Neuronal stem cell (in vitro differentiated cells): ENCODE results near the gene REELD1.

Experiments
- DNase-seq: peaks from one replicate; pipeline ENCODE4 v3.0.0-alpha.2; 2013; ENCODE audit warnings: low spot score
- H2AFZ ChIP-seq: one replicate; pipeline ENCODE4 v1.6.1; 2013; ENCODE audit warnings: mild to moderate bottlenecking, low read length, inconsistent platforms
- H2AK5ac ChIP-seq: 2 replicates; pipeline ENCODE4 v1.6.1; 2013; ENCODE audit warnings: low read depth, mild to moderate bottlenecking, inconsistent platforms, low read length, moderate library complexity, mixed read lengths
- H2BK120ac ChIP-seq: 2 replicates; pipeline ENCODE4 v1.6.1; 2013; ENCODE audit warnings: low read depth, mild to moderate bottlenecking, inconsistent platforms, low read length, moderate library complexity, mixed read lengths
- H2BK12ac ChIP-seq: one replicate; pipeline ENCODE4 v1.6.1; 2013; ENCODE audit warnings: low read length, inconsistent platforms
- H2BK15ac ChIP-seq: 2 replicates; pipeline ENCODE4 v1.6.1; 2013; ENCODE audit warnings: mild to moderate bottlenecking, low read length, inconsistent platforms, mixed read lengths
- H2BK5ac ChIP-seq: one replicate; pipeline ENCODE4 v1.6.1; 2013; ENCODE audit warnings: inconsistent platforms, mild to moderate bottlenecking, low read length, moderate library complexity
- H3K14ac ChIP-seq: one replicate; pipeline ENCODE4 v1.6.1; 2013; ENCODE audit warnings: low read length, inconsistent platforms
- H3K18ac ChIP-seq: 2 replicates; pipeline ENCODE4 v1.6.1; 2013; ENCODE audit warnings: low read length, inconsistent platforms
- H3K23ac ChIP-seq: 2 replicates; pipeline ENCODE4 v1.6.1; 2013; ENCODE audit warnings: low read depth, mild to moderate bottlenecking, mixed read lengths, low read length, inconsistent platforms; ENCODE audit not compliant: poor library complexity
- H3K27ac ChIP-seq: replicated peaks from 3 replicates; pipeline ENCODE4 v1.5.1; 2013; ENCODE audit warnings: low read length, inconsistent platforms
- H3K27me3 ChIP-seq, 3 experiments: 2 replicates each; pipeline ENCODE4 v1.6.1; 2013; ENCODE audit warnings: low read length in 3 of 3, mild to moderate bottlenecking in 2 of 3, inconsistent platforms in 1 of 3, low read depth in 1 of 3, mixed read lengths in 1 of 3, moderate library complexity in 1 of 3; ENCODE audit not compliant: control insufficient read depth in 3 of 3, insufficient read depth in 3 of 3
- H3K36me3 ChIP-seq, 2 donors: replicated peaks in 1 of 2; 2 replicates each; pipeline ENCODE4 v1.6.1; 2013; ENCODE audit warnings: low read length in 2 of 2; ENCODE audit not compliant: control insufficient read depth in 2 of 2, insufficient read depth in 2 of 2
- H3K4ac ChIP-seq: 2 replicates; pipeline ENCODE4 v1.6.1; 2013; ENCODE audit warnings: inconsistent platforms, mild to moderate bottlenecking, low read length, moderate library complexity
- H3K4me1 ChIP-seq, 2 donors: 1 replicate in 1 of 2; 2 replicates in 1 of 2; pipeline ENCODE4 v1.6.1; 2013; ENCODE audit warnings: low read length in 2 of 2, low read depth in 1 of 2; ENCODE audit not compliant: control insufficient read depth in 2 of 2, insufficient read depth in 1 of 2
- H3K4me2 ChIP-seq: one replicate; pipeline ENCODE4 v1.6.1; 2013; ENCODE audit warnings: mild to moderate bottlenecking, low read length, inconsistent platforms; ENCODE audit not compliant: insufficient read depth, poor library complexity, severe bottlenecking
- H3K4me3 ChIP-seq, 2 donors: 2 replicates each; pipeline ENCODE4 v1.5.1; 2013; ENCODE audit warnings: low read length in 2 of 2, mild to moderate bottlenecking in 2 of 2, inconsistent platforms in 1 of 2, moderate library complexity in 1 of 2
- H3K79me1 ChIP-seq: one replicate; pipeline ENCODE4 v1.6.1; 2013; ENCODE audit warnings: low read depth, mild to moderate bottlenecking, inconsistent platforms, low read length, moderate library complexity
- H3K9ac ChIP-seq: one replicate; pipeline ENCODE4 v1.6.1; 2013; ENCODE audit warnings: mild to moderate bottlenecking, low read depth, low read length, inconsistent platforms; ENCODE audit not compliant: poor library complexity
- H3K9me3 ChIP-seq, 2 donors: replicated peaks in 1 of 2; 2 replicates each; pipeline versions ENCODE3 to v1.6.1; 2013; ENCODE audit warnings: low read length in 2 of 2, mild to moderate bottlenecking in 2 of 2, inconsistent platforms in 1 of 2, low read depth in 1 of 2, mixed read lengths in 1 of 2, moderate library complexity in 1 of 2; ENCODE audit not compliant: control insufficient read depth in 2 of 2, insufficient read depth in 1 of 2
- H4K8ac ChIP-seq: one replicate; pipeline ENCODE4 v1.6.1; 2013; ENCODE audit warnings: low read depth, mild to moderate bottlenecking, inconsistent platforms, low read length, moderate library complexity
- H4K91ac ChIP-seq: one replicate; pipeline ENCODE4 v1.6.1; 2013; ENCODE audit warnings: low read length, low read depth, mild to moderate bottlenecking, inconsistent platforms; ENCODE audit not compliant: poor library complexity
- WGBS, 2 donors: extraction: QIAGEN DNeasy Blood & Tissue Kit; methylation state at CpG; one replicate each; pipeline ENCODE4 v1.1.7; 2013; ENCODE audit warnings: missing lambda C conversion rate in 2 of 2, mixed read lengths in 1 of 2; ENCODE audit not compliant: insufficient read length in 2 of 2, insufficient replicate concordance in 1 of 2; ENCODE audit errors: extremely low coverage in 2 of 2; 5-methylcytosine and 5-hydroxymethylcytosine counted together

Gene REELD1

DNA sequence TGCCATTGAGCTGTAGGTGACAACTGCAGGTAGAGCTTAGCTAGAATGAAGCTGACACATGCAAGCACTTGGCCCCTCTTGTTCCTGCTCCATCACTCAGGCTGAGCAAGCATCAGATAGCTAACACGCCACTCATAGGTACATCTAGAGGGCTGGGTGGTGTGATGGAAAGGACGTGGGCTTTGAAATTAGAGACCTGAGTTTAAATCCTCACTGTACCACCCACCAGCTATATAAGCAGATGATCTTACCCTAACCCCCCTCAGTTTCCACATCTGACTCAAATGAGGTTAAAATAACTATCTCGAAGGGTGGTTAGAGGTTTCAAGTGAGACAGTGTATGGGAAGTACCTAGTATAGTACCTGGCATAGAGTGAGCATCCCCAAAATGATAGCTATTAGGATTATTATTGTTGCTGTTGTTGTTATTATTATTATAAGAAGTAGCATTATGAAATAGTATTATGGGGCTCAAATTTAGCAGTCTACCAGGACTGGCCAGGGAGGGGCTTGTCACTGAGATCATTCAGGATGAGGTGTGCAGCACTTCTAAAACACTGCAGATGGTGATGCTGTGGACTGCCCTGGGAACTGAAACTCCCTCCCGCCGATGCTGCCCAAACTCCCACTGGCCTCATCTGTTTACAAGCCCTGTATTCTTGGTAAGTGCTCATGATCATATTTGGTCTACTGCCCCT is 59.0 kb downstream of the REELD1 start:
- Histone ChIP-seq H2AFZ (no peak overlapping the region), H2AK5ac (no peak overlapping the region), H2BK120ac (no peak overlapping the region), H3K27ac (no peak overlapping the region), H3K23ac (no peak overlapping the region), H3K4me3 (no peak overlapping the region), H3K27me3 (no peaks in the 10 kb centered on the region), H3K4me2 (no peak overlapping the region), H3K9me3 (no peaks in the 10 kb centered on the region), H4K8ac (no peak overlapping the region), H2BK15ac (no peak overlapping the region), H3K36me3 (no peaks in the 10 kb centered on the region), H3K4me1 (peaks cover 2 to 4% of the 10 kb centered on the region in 2 donors), H3K79me1 (no peaks in the 10 kb centered on the region), H3K9ac (no peak overlapping the region), H2BK12ac (no peak overlapping the region), H3K14ac (no peak overlapping the region), H2BK5ac (no peak overlapping the region), H4K91ac (no peak overlapping the region), H3K18ac (no peak overlapping the region), H3K4ac (no peak overlapping the region)
- DNase-seq: no peak
- WGBS, 2 donors: no CpG with 5 or more reads among the region's 5 CpGs

DNA sequence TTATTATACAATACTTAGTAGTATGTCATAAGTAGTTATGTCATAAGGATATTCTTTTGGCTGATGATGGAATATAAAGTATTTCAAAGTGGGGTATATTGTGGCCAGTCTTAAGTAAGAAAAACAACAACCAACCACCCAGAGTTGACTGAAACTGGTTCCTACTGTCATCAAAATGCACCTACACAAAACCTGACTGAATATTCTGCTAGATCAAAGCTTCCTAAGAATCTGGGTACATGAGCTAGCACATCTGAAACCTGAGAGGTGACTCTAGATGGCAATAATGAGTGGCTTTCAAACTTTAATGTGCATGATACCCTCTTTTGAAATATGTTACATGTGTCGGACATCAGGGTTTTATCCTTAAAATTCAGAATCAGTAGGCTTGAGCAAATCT is 60.4 kb downstream of the REELD1 start:
- DNase-seq: no peak
- no peak overlapping the region for H3K9ac ChIP-seq
- no peak overlapping the region for H3K4ac ChIP-seq
- H2BK5ac ChIP-seq: no peak overlapping the region
- H3K4me3 ChIP-seq: no peak overlapping the region
- H3K9me3 ChIP-seq: no peaks in the 10 kb centered on the region
- no peak overlapping the region for H4K91ac ChIP-seq
- H3K4me2 ChIP-seq: no peak overlapping the region
- no peak overlapping the region for H2AFZ ChIP-seq
- H2BK120ac ChIP-seq: no peak overlapping the region
- H3K14ac ChIP-seq: no peak overlapping the region
- H2BK15ac ChIP-seq: no peak overlapping the region
- H3K18ac ChIP-seq: no peak overlapping the region
- no peak overlapping the region for H3K27ac ChIP-seq
- no peak overlapping the region for H3K23ac ChIP-seq
- H3K27me3 ChIP-seq: no peaks in the 10 kb centered on the region
- WGBS, 2 donors: no CpG with 5 or more reads among the region's 1 CpG
- no peaks in the 10 kb centered on the region for H3K79me1 ChIP-seq
- H2AK5ac ChIP-seq: no peak overlapping the region
- H2BK12ac ChIP-seq: no peak overlapping the region
- no peak overlapping the region for H4K8ac ChIP-seq
- H3K4me1 ChIP-seq: peaks cover 2 to 4% of the 10 kb centered on the region in 2 donors
- H3K36me3 ChIP-seq: no peaks in the 10 kb centered on the region

DNA sequence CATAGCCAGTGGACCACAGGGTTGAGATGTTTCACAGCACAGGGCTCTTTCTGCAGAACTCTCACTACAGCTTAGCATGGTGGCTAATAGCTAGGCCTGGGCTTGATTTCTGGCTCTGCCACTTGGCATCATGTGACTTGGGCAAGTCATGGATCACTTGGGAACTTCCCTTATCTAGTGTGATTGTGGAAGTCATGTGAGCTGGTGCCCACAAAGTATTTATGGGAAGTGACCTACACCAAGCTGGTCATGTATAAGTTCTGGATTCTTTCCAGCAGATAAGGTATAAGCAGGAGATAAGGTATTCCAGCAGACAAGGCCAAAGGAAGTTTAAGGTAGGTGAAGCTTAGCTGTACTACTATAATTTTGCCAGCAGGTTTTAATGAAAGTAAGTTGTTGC is 61.0 kb downstream of the REELD1 start:
- H2BK12ac ChIP-seq: no peak overlapping the region
- no peak overlapping the region for H2AFZ ChIP-seq
- no peaks in the 10 kb centered on the region for H3K27me3 ChIP-seq
- H2BK5ac ChIP-seq: no peak overlapping the region
- no peak overlapping the region for H3K4me2 ChIP-seq
- no peak for DNase-seq
- H3K36me3 ChIP-seq: no peaks in the 10 kb centered on the region
- H3K4me3 ChIP-seq: peak overlapping the region in 1 of 2 donors; percentile 44
- no peak overlapping the region for H3K14ac ChIP-seq
- H2AK5ac ChIP-seq: no peak overlapping the region
- no peaks in the 10 kb centered on the region for H3K79me1 ChIP-seq
- H4K8ac ChIP-seq: no peak overlapping the region
- no peaks in the 10 kb centered on the region for H3K9me3 ChIP-seq
- H4K91ac ChIP-seq: no peak overlapping the region
- no peak overlapping the region for H2BK120ac ChIP-seq
- peaks cover 2 to 3% of the 10 kb centered on the region in 2 donors for H3K4me1 ChIP-seq
- H3K23ac ChIP-seq: no peak overlapping the region
- H3K18ac ChIP-seq: no peak overlapping the region
- H3K27ac ChIP-seq: no peak overlapping the region
- no peak overlapping the region for H2BK15ac ChIP-seq
- no peak overlapping the region for H3K4ac ChIP-seq
- H3K9ac ChIP-seq: no peak overlapping the region

DNA sequence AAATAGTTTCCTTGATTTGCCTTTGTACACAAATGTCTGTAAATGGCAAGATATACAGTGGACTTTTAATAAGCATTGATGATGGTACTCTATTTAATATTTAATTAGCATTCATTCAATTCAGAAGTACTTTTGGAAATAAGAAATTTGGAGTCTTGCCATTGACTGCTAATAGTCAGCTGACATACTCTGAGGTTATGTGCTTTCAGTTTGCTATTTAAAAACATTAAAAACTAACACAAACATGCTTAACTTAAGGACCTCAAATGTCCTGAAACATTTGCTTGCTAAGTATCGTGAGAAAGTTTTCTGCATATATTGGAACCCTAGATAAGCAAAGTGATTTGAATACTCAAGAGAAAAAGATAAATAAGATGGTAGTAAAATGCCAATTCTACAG is 64.6 kb downstream of the REELD1 start:
- no peak overlapping the region for H2BK15ac ChIP-seq
- H3K18ac ChIP-seq: no peak overlapping the region
- H2AK5ac ChIP-seq: no peak overlapping the region
- H2BK12ac ChIP-seq: no peak overlapping the region
- no peak overlapping the region for H3K23ac ChIP-seq
- no peaks in the 10 kb centered on the region for H3K4me1 ChIP-seq
- no peak overlapping the region for H2BK120ac ChIP-seq
- no peak overlapping the region for H3K14ac ChIP-seq
- no peak for DNase-seq
- no peak overlapping the region for H2AFZ ChIP-seq
- H2BK5ac ChIP-seq: no peak overlapping the region
- H3K4me3 ChIP-seq: no peak overlapping the region
- no peaks in the 10 kb centered on the region for H3K9me3 ChIP-seq
- no CpG with 5 or more reads among the region's 1 CpG for WGBS, 2 donors
- H4K91ac ChIP-seq: no peak overlapping the region
- H4K8ac ChIP-seq: no peak overlapping the region
- no peak overlapping the region for H3K9ac ChIP-seq
- no peak overlapping the region for H3K27ac ChIP-seq
- H3K27me3 ChIP-seq: no peaks in the 10 kb centered on the region
- no peak overlapping the region for H3K4ac ChIP-seq
- no peaks in the 10 kb centered on the region for H3K79me1 ChIP-seq
- no peak overlapping the region for H3K4me2 ChIP-seq
- H3K36me3 ChIP-seq: no peaks in the 10 kb centered on the region
